Subcutaneous preadipocyte (primary cell): ENCODE results near the gene ADIPOR1. TPM values are rescaled to one million over a fixed set of nuclear protein-coding genes. Genes with fewer than 3 reads are reported as not detected.

Source experiments
- small RNA-seq: library from RNA; depleted of rRNA; stranded (forward); fragments of <200 nt; gene quantifications from one replicate; pipeline ENCODE3, GENCODE V24; 2012
- total RNA-seq: library from RNA; depleted of rRNA; stranded (reverse); fragments of >200 nt; gene quantifications from 2 replicates; pipeline ENCODE4 v1.2.3, GENCODE V29; 2012

ADIPOR1 gene, protein sequence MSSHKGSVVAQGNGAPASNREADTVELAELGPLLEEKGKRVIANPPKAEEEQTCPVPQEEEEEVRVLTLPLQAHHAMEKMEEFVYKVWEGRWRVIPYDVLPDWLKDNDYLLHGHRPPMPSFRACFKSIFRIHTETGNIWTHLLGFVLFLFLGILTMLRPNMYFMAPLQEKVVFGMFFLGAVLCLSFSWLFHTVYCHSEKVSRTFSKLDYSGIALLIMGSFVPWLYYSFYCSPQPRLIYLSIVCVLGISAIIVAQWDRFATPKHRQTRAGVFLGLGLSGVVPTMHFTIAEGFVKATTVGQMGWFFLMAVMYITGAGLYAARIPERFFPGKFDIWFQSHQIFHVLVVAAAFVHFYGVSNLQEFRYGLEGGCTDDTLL
- 72.4 and 82.3 TPM in 2 replicates for total RNA-seq

DNA sequence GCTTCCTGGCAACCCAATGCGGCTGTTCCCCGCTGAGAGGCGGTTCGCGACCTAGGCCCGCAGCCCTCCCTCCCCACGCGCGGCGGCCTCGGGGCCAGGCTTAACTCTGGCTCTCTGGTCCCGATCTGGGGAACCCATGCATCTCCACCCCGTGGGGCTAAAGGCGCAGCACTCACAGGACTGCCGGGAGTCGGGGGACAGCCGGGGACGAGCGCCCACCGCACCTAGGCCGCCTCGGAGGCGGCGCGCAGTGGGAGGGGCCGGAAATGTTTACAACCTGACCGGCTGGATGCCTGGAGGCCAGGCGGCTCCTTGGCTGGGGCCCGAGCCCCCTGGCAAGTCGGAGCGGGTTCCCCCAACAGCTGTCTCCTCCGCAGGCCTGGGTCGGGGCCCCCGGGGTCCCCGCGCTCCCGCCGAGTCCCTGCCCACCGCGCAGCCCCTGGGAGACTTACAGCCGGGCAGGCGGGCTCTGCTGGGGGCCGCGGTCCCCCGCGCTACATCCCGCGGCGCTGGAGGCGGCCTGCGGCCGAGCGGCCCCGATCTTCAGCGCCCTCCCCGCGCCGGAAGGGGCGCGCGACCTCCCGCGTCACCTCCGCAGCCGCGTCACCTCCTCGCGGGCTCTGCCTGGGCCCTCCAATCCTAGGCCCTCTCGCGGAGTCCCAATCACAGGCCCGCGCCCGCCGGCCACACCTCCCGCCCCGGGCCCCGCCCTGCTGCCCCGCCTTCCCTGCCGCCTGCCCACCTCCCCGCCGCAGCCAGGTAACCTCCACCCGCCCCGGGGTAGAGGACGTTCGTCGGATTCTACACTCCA, at the start of gene ADIPOR1:
Gene ADIPOR1 (minus strand): TSS at position 580 of the 811 bp plus-strand sequence. CDS start 7,242 bp downstream, outside the sequence.

DNA sequence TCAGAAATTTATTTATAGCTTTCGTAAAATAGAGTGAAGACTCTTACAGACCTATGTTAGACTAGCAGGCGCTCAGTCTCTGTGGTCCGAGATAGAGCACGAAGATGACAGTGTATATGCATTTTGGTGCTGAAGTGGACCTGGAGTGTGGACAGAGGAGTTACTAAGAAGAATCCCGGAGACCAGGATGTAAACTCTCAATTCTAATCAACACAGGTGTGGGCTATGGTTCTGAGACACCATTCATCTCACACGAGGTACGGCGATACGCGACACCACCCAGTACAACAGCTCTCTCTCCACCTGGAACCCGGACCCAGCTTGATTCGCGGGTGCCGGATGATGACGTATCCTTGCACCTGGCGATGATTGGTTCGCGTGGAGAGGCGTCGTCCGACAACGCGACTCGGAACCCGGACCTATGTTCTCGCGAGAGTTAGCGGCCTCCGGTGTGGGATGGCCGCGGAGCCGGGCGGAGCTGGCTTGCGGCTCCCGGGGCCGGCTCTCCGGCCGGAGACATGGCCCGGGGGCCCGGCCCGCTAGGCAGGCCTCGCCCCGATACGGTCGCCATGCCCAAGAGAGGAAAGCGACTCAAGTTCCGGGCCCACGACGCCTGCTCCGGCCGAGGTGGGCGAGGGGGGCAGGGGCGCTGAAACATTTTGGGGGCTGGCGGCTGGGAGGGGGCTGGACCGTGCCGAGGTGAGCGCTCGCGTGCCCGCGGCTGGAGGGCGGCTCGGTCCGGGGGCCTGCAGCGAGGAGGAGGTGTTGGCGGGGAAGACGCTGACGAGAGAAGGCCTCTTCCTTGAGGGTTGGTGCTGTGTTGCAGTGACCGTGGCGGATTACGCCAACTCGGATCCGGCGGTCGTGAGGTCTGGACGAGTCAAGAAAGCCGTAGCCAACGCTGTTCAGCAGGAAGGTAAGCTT, 49.1 kb upstream of the ADIPOR1 start, which contains the start of gene TMEM183A:
Gene TMEM183A (plus strand): TSS at position 427 of the 924 bp plus-strand sequence. CDS start 92 bp downstream, at position 519.

DNA sequence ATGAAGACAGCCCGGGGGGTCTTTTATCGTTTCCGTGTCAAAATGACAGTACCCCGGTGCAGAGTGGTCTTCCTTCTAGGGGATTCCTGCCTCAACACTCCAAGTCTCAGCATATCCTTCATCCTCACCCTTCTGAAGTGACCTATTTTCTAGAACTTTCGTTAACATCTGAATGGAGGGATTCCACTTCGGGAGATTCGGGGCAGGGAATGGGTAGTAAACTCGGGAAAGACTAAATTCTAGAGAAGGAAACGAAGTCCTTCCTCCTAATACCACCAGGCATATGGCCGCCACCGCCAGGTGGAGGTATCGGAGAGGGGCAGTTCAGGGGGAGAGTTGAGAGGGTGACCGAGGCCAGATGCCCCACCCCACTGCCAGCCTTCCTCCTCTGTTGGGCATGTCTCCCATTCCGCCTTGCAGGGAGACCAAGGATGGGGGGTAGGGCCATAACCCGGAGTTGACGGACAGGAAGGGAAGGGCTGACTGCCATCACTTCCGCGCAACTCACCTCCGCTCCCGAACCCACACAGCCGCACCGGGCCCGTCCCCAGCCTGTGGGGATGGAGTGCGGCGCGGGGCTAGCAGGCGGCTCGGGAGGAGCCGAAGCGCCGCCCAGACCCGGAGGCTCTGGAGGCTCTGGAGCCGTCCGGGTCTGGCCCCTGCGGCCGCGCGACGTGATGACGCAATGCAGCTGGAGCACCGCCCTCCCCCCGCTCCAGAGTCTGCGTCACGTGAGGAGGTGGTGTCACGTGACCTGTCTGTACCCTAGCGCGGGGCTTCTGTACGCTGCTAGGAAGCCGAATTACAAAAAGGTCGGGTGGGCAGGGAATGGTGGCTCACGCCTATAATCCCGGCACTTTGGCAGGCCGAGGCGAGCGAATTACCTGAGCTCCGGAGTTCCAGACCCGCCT, 31.3 kb downstream of the ADIPOR1 start, which contains the start of gene KLHL12:
Gene KLHL12 (minus strand): TSS at position 654 of the 911 bp plus-strand sequence. CDS start 2,072 bp downstream, outside the sequence.

Small RNA genes within 50 kb of the gene (small RNA-seq; reads per million reads assigned to genes)
- gene RF00019 = not detected

Other genes with a start within 250 kb of the ADIPOR1 start
- not detected in 2 replicates for gene SYT2, start 247.9 kb downstream of the ADIPOR1 start, total RNA-seq
- 47.8 and 60.0 TPM in 2 replicates for gene KDM5B, start 149.9 kb downstream of the ADIPOR1 start, total RNA-seq
- gene PCAT6, start 147.4 kb downstream of the ADIPOR1 start, total RNA-seq = not detected in 2 replicates
- 5.3 and 6.6 TPM in 2 replicates for gene RABIF, start 69.2 kb downstream of the ADIPOR1 start, total RNA-seq
- 24.6 and 26.2 TPM in 2 replicates for gene KLHL12, start 31.1 kb downstream of the ADIPOR1 start, total RNA-seq
- 19.0 and 27.2 TPM in 2 replicates for gene CYB5R1, start 8.9 kb upstream of the ADIPOR1 start, total RNA-seq
- 90.4 and 102 TPM in 2 replicates for gene TMEM183A, start 49.1 kb upstream of the ADIPOR1 start, total RNA-seq
- 2.3 and 7.0 TPM in 2 replicates for gene PPFIA4, start 68.2 kb upstream of the ADIPOR1 start, total RNA-seq
- not detected in 2 replicates for gene MYOG, start 127.7 kb upstream of the ADIPOR1 start, total RNA-seq
- 0.37 and 0.59 TPM in 2 replicates for gene ADORA1, start 169.4 kb upstream of the ADIPOR1 start, total RNA-seq
- 0.37 and 0.39 TPM in 2 replicates for gene MYBPH, start 217.5 kb upstream of the ADIPOR1 start, total RNA-seq
- gene CHI3L1, start 228.4 kb upstream of the ADIPOR1 start, total RNA-seq = 4.5 and 78.6 TPM in 2 replicates